ENCODE data around the gene KLRB1.
"Not testable (repeated sequence)": the region's sequence is repeated elsewhere in the genome, so short reads cannot be mapped to it uniquely, and the experiment has no call there.

KLRB1 gene

GRCh38 chr12:9646794-9647781 is 39.4 kb upstream of the KLRB1 start:
- H4K20me1 ChIP-seq (ENCODE audit: insufficient read depth, low read length), result no peaks in the 10 kb centered on the region
- H2AFZ ChIP-seq (ENCODE audit: low read depth, low read length), result peak overlapping the region; percentile 69
- H3K36me3 ChIP-seq (ENCODE audit: insufficient read depth, low read length), result no peaks in the 10 kb centered on the region
- H3K9me3 ChIP-seq (ENCODE audit: insufficient read depth, low read length, severe bottlenecking), result peaks cover 3% of the 10 kb centered on the region
- H3K79me2 ChIP-seq (ENCODE audit: insufficient read depth, low read length), result peaks cover 31% of the 10 kb centered on the region
- DNase-seq (peak; percentile 47), ATAC-seq (ENCODE audit: insufficient read depth, low read depth) (peak; percentile 13)
- peak overlapping the region; percentile 97 for H3K27ac ChIP-seq (ENCODE audit: low read length)
- no peaks in the 10 kb centered on the region for H3K27me3 ChIP-seq (ENCODE audit: insufficient read depth, low read length, poor library complexity)
- H3K4me2 ChIP-seq (ENCODE audit: insufficient read depth, low read length), result peak overlapping the region; percentile 80
- peaks cover 60% of the 10 kb centered on the region for H3K4me1 ChIP-seq (ENCODE audit: insufficient read depth, low read length)
- TF ChIP-seq CTCF (IDR thresholded peaks at IDR 0.05; ENCODE audit: borderline replicate concordance, extremely low read depth, low read length, poor library complexity, severe bottlenecking), result no peak
- TF ChIP-seq EZH2 (IDR thresholded peaks at IDR 0.05; ENCODE audit: borderline replicate concordance, low read depth, low read length, severe bottlenecking), result no peak
- peak overlapping the region; percentile 68 for H3K9ac ChIP-seq (ENCODE audit: low read depth, low read length)
- peak overlapping the region; percentile 43 to 79; a peak in 3 of 4 replicates for H3K4me3 ChIP-seq (ENCODE audit: low read depth in 1 of 2, low read length in 2 of 2)

GRCh38 chr12:9644985-9645551 is 37.4 kb upstream of the KLRB1 start:
- not testable (repeated sequence) for H3K4me2 ChIP-seq (ENCODE audit: insufficient read depth, low read length); H3K27me3 ChIP-seq (ENCODE audit: insufficient read depth, low read length, poor library complexity); H3K27ac ChIP-seq (ENCODE audit: low read length); H3K36me3 ChIP-seq (ENCODE audit: insufficient read depth, low read length); H3K4me3 ChIP-seq (ENCODE audit: low read depth in 1 of 2, low read length in 2 of 2); H3K9me3 ChIP-seq (ENCODE audit: insufficient read depth, low read length, severe bottlenecking); H4K20me1 ChIP-seq (ENCODE audit: insufficient read depth, low read length); DNase-seq; H3K9ac ChIP-seq (ENCODE audit: low read depth, low read length); H2AFZ ChIP-seq (ENCODE audit: low read depth, low read length); ATAC-seq (ENCODE audit: insufficient read depth, low read depth)
- peaks cover 40% of the 10 kb centered on the region for H3K4me1 ChIP-seq (ENCODE audit: insufficient read depth, low read length)
- peaks cover 19% of the 10 kb centered on the region for H3K79me2 ChIP-seq (ENCODE audit: insufficient read depth, low read length)

- Histone ChIP-seq H3K9me3 (ENCODE audit: insufficient read depth, low read length, severe bottlenecking) (peaks cover 3% of the 10 kb centered on the region), H4K20me1 (ENCODE audit: insufficient read depth, low read length) (no peaks in the 10 kb centered on the region), H3K4me3 (ENCODE audit: low read depth in 1 of 2, low read length in 2 of 2) (no peak overlapping the region), H3K79me2 (ENCODE audit: insufficient read depth, low read length) (peaks cover under 1% of the 10 kb centered on the region; the same call in 1 of the 2 replicates), H3K36me3 (ENCODE audit: insufficient read depth, low read length) (no peaks in the 10 kb centered on the region), H3K27ac (ENCODE audit: low read length) (no peak overlapping the region; the same call in 1 of the 2 replicates), H3K4me1 (ENCODE audit: insufficient read depth, low read length) (peaks cover 32% of the 10 kb centered on the region), H3K9ac (ENCODE audit: low read depth, low read length) (no peak overlapping the region), H3K27me3 (ENCODE audit: insufficient read depth, low read length, poor library complexity) (no peaks in the 10 kb centered on the region), H2AFZ (ENCODE audit: low read depth, low read length) (no peak overlapping the region), H3K4me2 (ENCODE audit: insufficient read depth, low read length) (no peak overlapping the region)
- ATAC-seq (ENCODE audit: insufficient read depth, low read depth) (no peak), DNase-seq (no peak)
- TF ChIP-seq CTCF (IDR thresholded peaks at IDR 0.05; ENCODE audit: borderline replicate concordance, extremely low read depth, low read length, poor library complexity, severe bottlenecking) (no peak), EZH2 (IDR thresholded peaks at IDR 0.05; ENCODE audit: borderline replicate concordance, low read depth, low read length, severe bottlenecking) (no peak)
Measured at GRCh38 chr12:9643266-9643660, 35.5 kb upstream of the KLRB1 start.

Measured in DND-41 (cell line).